Activated T-helper 9 cell treated with anti-CD3 and anti-CD28 coated beads, Interleukin-2, amount 50 U/mL, for 16 hours (primary cell): ENCODE results near the gene CNKSR3.

Source experiments
- DNase-seq: peaks from one replicate; pipeline ENCODE4 v3.0.0-alpha.2; 2020; ENCODE audit warnings: low read depth

CNKSR3 gene

GRCh38 chr6:154412106-154412820 is 98.2 kb downstream of the CNKSR3 start:
- DNase-seq, result no peak

- no peak for DNase-seq
Observed at GRCh38 chr6:154411076-154411475, 99.4 kb downstream of the CNKSR3 start.

GRCh38 chr6:154410619-154411072 is 99.8 kb downstream of the CNKSR3 start:
- DNase-seq, result no peak

GRCh38 chr6:154408891-154409500 is 101.5 kb downstream of the CNKSR3 start:
- DNase-seq, result no peak

- no peak for DNase-seq
Observed at GRCh38 chr6:154407440-154407839, 103.0 kb downstream of the CNKSR3 start.

- DNase-seq, result no peak
Observed at GRCh38 chr6:154406869-154407268, 103.6 kb downstream of the CNKSR3 start.

- DNase-seq, result no peak
Observed at GRCh38 chr6:154406301-154406700, 104.2 kb downstream of the CNKSR3 start.

GRCh38 chr6:154404791-154405400 is 105.6 kb downstream of the CNKSR3 start:
- DNase-seq, result no peak

- no peak for DNase-seq
Observed at GRCh38 chr6:154403788-154404187, 106.7 kb downstream of the CNKSR3 start.

- no peak for DNase-seq
Observed at GRCh38 chr6:154402081-154402780, 108.3 kb downstream of the CNKSR3 start.

GRCh38 chr6:154399097-154399496 is 111.4 kb downstream of the CNKSR3 start:
- DNase-seq, result no peak

- no peak for DNase-seq
Observed at GRCh38 chr6:154397491-154398195, 112.8 kb downstream of the CNKSR3 start.

- no peak for DNase-seq
Observed at GRCh38 chr6:154395878-154396277, 114.6 kb downstream of the CNKSR3 start.

- no peak for DNase-seq
Observed at GRCh38 chr6:154395316-154395715, 115.2 kb downstream of the CNKSR3 start.

- DNase-seq, result no peak
Observed at GRCh38 chr6:154394571-154394970, 115.9 kb downstream of the CNKSR3 start.

GRCh38 chr6:154390034-154390433 is 120.5 kb downstream of the CNKSR3 start:
- DNase-seq, result no peak

GRCh38 chr6:154388803-154389202 is 121.7 kb downstream of the CNKSR3 start:
- no peak for DNase-seq

- DNase-seq, result no peak
Observed at GRCh38 chr6:154386848-154387717, 123.4 kb downstream of the CNKSR3 start.

GRCh38 chr6:154384191-154384590 is 126.3 kb downstream of the CNKSR3 start:
- no peak for DNase-seq

- no peak for DNase-seq
Observed at GRCh38 chr6:154383273-154383672, 127.2 kb downstream of the CNKSR3 start.

- no peak for DNase-seq
Observed at GRCh38 chr6:154382740-154383139, 127.7 kb downstream of the CNKSR3 start.
